Neutrophil (primary cell): ENCODE measurements around the gene GBP6.
"Not testable (repeated sequence)": the region's sequence is repeated elsewhere in the genome, so short reads cannot be mapped to it uniquely, and the experiment has no call there.

Source experiments
- H3K27ac ChIP-seq: fragments of 200-600 bp; sonication (generic); 2 replicates; pipeline ENCODE4 v1.5.1; 2016; ENCODE audit warnings: mild to moderate bottlenecking, moderate library complexity
- H3K27me3 ChIP-seq: fragments of 200-600 bp; sonication (generic); 2 replicates; pipeline ENCODE4 v1.6.0; 2016; ENCODE audit warnings: mild to moderate bottlenecking
- H3K36me3 ChIP-seq: fragments of 200-600 bp; sonication (generic); 2 replicates; pipeline ENCODE4 v1.5.1; 2017
- H3K4me1 ChIP-seq, 2 experiments: fragments of 200-600 bp in 1 of 2; sonication (generic) in 1 of 2; 1 replicate in 1 of 2; 2 replicates in 1 of 2; pipeline versions ENCODE4 v1.5.1 to v1.6.1; 2013 to 2016; ENCODE audit warnings: low read depth in 1 of 2, low read length in 1 of 2, mild to moderate bottlenecking in 1 of 2, moderate library complexity in 1 of 2; ENCODE audit not compliant: control insufficient read depth in 1 of 2, insufficient read depth in 1 of 2
- H3K4me3 ChIP-seq, 2 experiments: fragments of 200-600 bp in 1 of 2; sonication (generic) in 1 of 2; 1 replicate in 1 of 2; 2 replicates in 1 of 2; pipeline ENCODE4 v1.5.1; 2013 to 2016; ENCODE audit warnings: low read depth in 1 of 2, low read length in 1 of 2, mild to moderate bottlenecking in 1 of 2, moderate library complexity in 1 of 2
- H3K9me3 ChIP-seq: fragments of 200-600 bp; sonication (generic); 2 replicates; pipeline ENCODE4 v1.5.1; 2016
- TF ChIP-seq, protein P1 (sequence below): fragments of 200-600 bp; sonication (generic); IDR thresholded peaks from 2 replicates; pipeline ENCODE4 v1.5.1; 2016; ENCODE audit warnings: antibody characterized with exemption

Gene GBP6

GRCh38 chr1:89360716-89361115 lies 3.1 kb upstream of the GBP6 start:
- Histone ChIP-seq H3K4me3 (no peak overlapping the region), H3K27ac (no peak overlapping the region), H3K4me1 (peaks cover 1% of the 10 kb centered on the region in 2 experiments), H3K36me3 (no peaks in the 10 kb centered on the region), H3K9me3 (no peaks in the 10 kb centered on the region), H3K27me3 (no peaks in the 10 kb centered on the region)
- TF ChIP-seq, protein P1, sequence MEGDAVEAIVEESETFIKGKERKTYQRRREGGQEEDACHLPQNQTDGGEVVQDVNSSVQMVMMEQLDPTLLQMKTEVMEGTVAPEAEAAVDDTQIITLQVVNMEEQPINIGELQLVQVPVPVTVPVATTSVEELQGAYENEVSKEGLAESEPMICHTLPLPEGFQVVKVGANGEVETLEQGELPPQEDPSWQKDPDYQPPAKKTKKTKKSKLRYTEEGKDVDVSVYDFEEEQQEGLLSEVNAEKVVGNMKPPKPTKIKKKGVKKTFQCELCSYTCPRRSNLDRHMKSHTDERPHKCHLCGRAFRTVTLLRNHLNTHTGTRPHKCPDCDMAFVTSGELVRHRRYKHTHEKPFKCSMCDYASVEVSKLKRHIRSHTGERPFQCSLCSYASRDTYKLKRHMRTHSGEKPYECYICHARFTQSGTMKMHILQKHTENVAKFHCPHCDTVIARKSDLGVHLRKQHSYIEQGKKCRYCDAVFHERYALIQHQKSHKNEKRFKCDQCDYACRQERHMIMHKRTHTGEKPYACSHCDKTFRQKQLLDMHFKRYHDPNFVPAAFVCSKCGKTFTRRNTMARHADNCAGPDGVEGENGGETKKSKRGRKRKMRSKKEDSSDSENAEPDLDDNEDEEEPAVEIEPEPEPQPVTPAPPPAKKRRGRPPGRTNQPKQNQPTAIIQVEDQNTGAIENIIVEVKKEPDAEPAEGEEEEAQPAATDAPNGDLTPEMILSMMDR, result no peak

GRCh38 chr1:89361681-89362080 lies 2.2 kb upstream of the GBP6 start:
- no peaks in the 10 kb centered on the region for H3K9me3 ChIP-seq
- no peaks in the 10 kb centered on the region for H3K4me1 ChIP-seq
- TF ChIP-seq, protein P1, result no peak
- no peaks in the 10 kb centered on the region for H3K27me3 ChIP-seq
- no peak overlapping the region for H3K27ac ChIP-seq
- no peaks in the 10 kb centered on the region for H3K36me3 ChIP-seq
- H3K4me3 ChIP-seq, result no peak overlapping the region

DNA sequence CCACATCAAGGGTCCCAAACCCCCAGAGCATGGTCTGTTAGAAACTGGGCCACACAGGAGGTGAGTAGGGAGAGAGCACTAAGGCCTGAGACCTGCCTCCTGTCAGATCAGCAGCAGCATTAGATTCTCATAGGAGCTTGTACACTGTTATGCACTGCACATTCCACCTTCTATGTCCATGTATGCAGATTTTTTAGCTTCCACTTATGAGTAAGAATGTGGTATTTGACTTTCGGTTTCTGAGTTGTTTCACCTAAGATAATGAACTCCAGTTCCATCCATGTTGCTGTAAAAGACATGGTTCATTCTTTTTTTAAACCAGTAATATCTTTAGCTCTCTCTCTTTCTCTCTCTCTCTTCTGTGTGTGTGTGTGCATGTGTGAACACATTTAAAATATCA lies 663 bp upstream of the GBP6 start:
- no peaks in the 10 kb centered on the region for H3K27me3 ChIP-seq
- H3K36me3 ChIP-seq, result no peaks in the 10 kb centered on the region
- H3K9me3 ChIP-seq, result no peaks in the 10 kb centered on the region
- H3K27ac ChIP-seq, result no peak overlapping the region
- H3K4me1 ChIP-seq, result no peaks in the 10 kb centered on the region
- TF ChIP-seq, protein P1, result no peak
- H3K4me3 ChIP-seq, result no peak overlapping the region

GRCh38 chr1:89364954-89365550 lies 1.2 kb downstream of the GBP6 start:
- H3K36me3 ChIP-seq, result no peaks in the 10 kb centered on the region
- H3K4me3 ChIP-seq, result no peak overlapping the region
- TF ChIP-seq, protein P1, result no peak
- H3K27me3 ChIP-seq, result no peaks in the 10 kb centered on the region
- H3K9me3 ChIP-seq, result no peaks in the 10 kb centered on the region
- no peaks in the 10 kb centered on the region for H3K4me1 ChIP-seq
- no peak overlapping the region for H3K27ac ChIP-seq

GRCh38 chr1:89367221-89367620 lies 3.4 kb downstream of the GBP6 start:
- no peak overlapping the region for H3K4me3 ChIP-seq
- TF ChIP-seq, protein P1, result no peak
- H3K36me3 ChIP-seq, result no peaks in the 10 kb centered on the region
- H3K4me1 ChIP-seq, result no peaks in the 10 kb centered on the region
- no peaks in the 10 kb centered on the region for H3K9me3 ChIP-seq
- no peaks in the 10 kb centered on the region for H3K27me3 ChIP-seq
- no peak overlapping the region for H3K27ac ChIP-seq

DNA sequence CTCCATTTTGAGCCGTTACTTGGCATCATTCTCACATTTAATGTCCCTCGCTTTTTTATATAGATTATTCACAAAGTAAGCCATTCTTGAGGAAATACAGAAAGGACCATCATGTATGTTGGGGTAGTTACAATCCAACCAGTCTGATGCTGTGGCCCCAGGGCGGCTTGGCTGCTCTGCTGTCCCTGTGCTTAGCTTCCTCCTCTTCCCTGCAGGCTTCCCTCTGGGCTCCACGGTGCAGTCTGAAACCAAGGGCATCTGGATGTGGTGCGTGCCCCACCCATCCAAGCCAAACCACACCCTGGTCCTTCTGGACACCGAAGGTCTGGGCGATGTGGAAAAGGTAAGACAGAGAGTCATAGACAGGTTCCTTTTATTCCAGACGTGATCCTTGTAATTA lies 5.5 kb downstream of the GBP6 start:
- H3K27me3 ChIP-seq, result no peaks in the 10 kb centered on the region
- H3K4me1 ChIP-seq, result no peaks in the 10 kb centered on the region
- H3K27ac ChIP-seq, result no peak overlapping the region
- H3K4me3 ChIP-seq, result no peak overlapping the region
- TF ChIP-seq, protein P1, result no peak
- no peaks in the 10 kb centered on the region for H3K9me3 ChIP-seq
- no peaks in the 10 kb centered on the region for H3K36me3 ChIP-seq

- not testable (repeated sequence) for H3K27me3 ChIP-seq, H3K4me1 ChIP-seq, H3K4me3 ChIP-seq, H3K36me3 ChIP-seq, H3K9me3 ChIP-seq, H3K27ac ChIP-seq
Observed at GRCh38 chr1:89373810-89374209, 10.0 kb downstream of the GBP6 start.
